Common myeloid progenitor, CD34-positive (primary cell): Measurements from ENCODE around the gene SAMD11.

Experiments used
- CTCF ChIA-PET: fragments of 350-600 bp; sonication (Branson Sonifier 250); formaldehyde crosslinking; loops from one replicate; lab custom pipeline; 2021; ENCODE audit warnings: antibody characterized with exemption; lab: Charles Lee
- POLR2A ChIA-PET: fragments of 350-600 bp; sonication (Branson Sonifier 250); formaldehyde crosslinking; loops from one replicate; lab custom pipeline; 2021; ENCODE audit warnings: antibody characterized with exemption; lab: Charles Lee
- DNase-seq, 3 donors: peaks; one replicate each; pipeline versions ENCODE4 v3.0.0 to v3.0.0-alpha.2; 2013
- H3K27ac ChIP-seq, 2 experiments: 1 replicate in 1 of 2; 2 replicates in 1 of 2; pipeline ENCODE4 v1.7.0; 2013; ENCODE audit warnings: inconsistent platforms in 2 of 2, low read length in 2 of 2, mild to moderate bottlenecking in 2 of 2, low read depth in 1 of 2, moderate library complexity in 1 of 2; ENCODE audit not compliant: severe bottlenecking in 2 of 2, insufficient read depth in 1 of 2, poor library complexity in 1 of 2
- H3K27me3 ChIP-seq, 5 experiments: replicated peaks in 2 of 5; 1 replicate in 3 of 5; 2 replicates in 2 of 5; pipeline versions ENCODE4 v1.6.1 to v1.7.0; 2013; ENCODE audit warnings: low read length in 4 of 5, mild to moderate bottlenecking in 2 of 5, moderate library complexity in 2 of 5, inconsistent platforms in 1 of 5; ENCODE audit not compliant: insufficient read depth in 5 of 5, control insufficient read depth in 4 of 5
- H3K36me3 ChIP-seq, 4 experiments: 1 replicate in 2 of 4; 2 replicates in 2 of 4; pipeline versions ENCODE4 v1.6.1 to v1.7.0; 2013; ENCODE audit warnings: low read length in 3 of 4, control low read depth in 1 of 4, mild to moderate bottlenecking in 1 of 4; ENCODE audit not compliant: control insufficient read depth in 4 of 4, insufficient read depth in 4 of 4
- H3K4me1 ChIP-seq, 4 experiments: 1 replicate in 3 of 4; 2 replicates in 1 of 4; pipeline versions ENCODE4 v1.6.1 to v1.7.1; 2013; ENCODE audit warnings: low read length in 3 of 4, mild to moderate bottlenecking in 3 of 4, control low read depth in 1 of 4, inconsistent platforms in 1 of 4, moderate library complexity in 1 of 4; ENCODE audit not compliant: control insufficient read depth in 4 of 4, insufficient read depth in 4 of 4; ENCODE audit errors: control extremely low read depth in 1 of 4
- H3K4me3 ChIP-seq, 7 experiments: 1 replicate in 4 of 7; 2 replicates in 3 of 7; pipeline versions ENCODE4 v1.5.1 to v1.7.0; 2013; ENCODE audit warnings: mild to moderate bottlenecking in 7 of 7, low read length in 6 of 7, moderate library complexity in 6 of 7, inconsistent platforms in 2 of 7, low read depth in 2 of 7, control low read depth in 1 of 7; ENCODE audit not compliant: insufficient read depth in 4 of 7, control insufficient read depth in 1 of 7; ENCODE audit errors: extremely low read depth in 1 of 7
- H3K9me3 ChIP-seq, 5 experiments: 1 replicate in 4 of 5; 2 replicates in 1 of 5; pipeline versions ENCODE4 v1.6.1 to v1.7.1; 2013; ENCODE audit warnings: low read length in 4 of 5, mild to moderate bottlenecking in 2 of 5, inconsistent platforms in 1 of 5, low read depth in 1 of 5, moderate library complexity in 1 of 5; ENCODE audit not compliant: control insufficient read depth in 4 of 5, insufficient read depth in 2 of 5; ENCODE audit errors: control extremely low read depth in 1 of 5
- WGBS: methylation state at CpG from one replicate; pipeline ENCODE4 v1.1.5; 2013; ENCODE audit not compliant: insufficient coverage; 5-methylcytosine and 5-hydroxymethylcytosine counted together

Gene SAMD11

GRCh38 chr1:927748-928147 is 4.0 kb downstream of the SAMD11 start:
- POLR2A ChIA-PET: no interaction called here
- CTCF ChIA-PET: interaction anchor here (2.5 to 4.0 kb wide), 2 partner anchors 10 to 23 kb away, joined by 20 to 22 read pairs; no protein-coding TSS in a partner anchor
- 91% methylated on average over 7 of the region's 10 CpGs for WGBS
- peaks cover 0 to 37% (median 32%) of the 10 kb centered on the region in 4 experiments for H3K4me1 ChIP-seq
- H3K36me3 ChIP-seq: no peaks in the 10 kb centered on the region
- no peaks in the 10 kb centered on the region for H3K9me3 ChIP-seq
- no peak overlapping the region for H3K4me3 ChIP-seq
- H3K27ac ChIP-seq: no peak overlapping the region
- DNase-seq: no peak
- H3K27me3 ChIP-seq: peaks cover 0 to 72% (median 17%) of the 10 kb centered on the region in 5 experiments

GRCh38 chr1:928825-929661 is 5.3 kb downstream of the SAMD11 start:
- no peak overlapping the region for H3K27ac ChIP-seq
- H3K9me3 ChIP-seq: no peaks in the 10 kb centered on the region
- H3K27me3 ChIP-seq: peaks cover 0 to 73% (median 10%) of the 10 kb centered on the region in 5 experiments
- H3K4me1 ChIP-seq: peaks cover 0 to 26% (median 21%) of the 10 kb centered on the region in 4 experiments
- POLR2A ChIA-PET: no interaction called here
- 86% methylated on average over 31 of the region's 40 CpGs for WGBS
- no peaks in the 10 kb centered on the region for H3K36me3 ChIP-seq
- DNase-seq: peak in 1 of 3 donors; percentile 47
- no peak overlapping the region for H3K4me3 ChIP-seq
- CTCF ChIA-PET: interaction anchor here (1.9 to 4.0 kb wide), 3 partner anchors 9 to 24 kb away, joined by 13 to 22 read pairs (median 20); no protein-coding TSS in a partner anchor

GRCh38 chr1:929712-930632 is 6.2 kb downstream of the SAMD11 start:
- Histone ChIP-seq H3K36me3 (no peaks in the 10 kb centered on the region), H3K9me3 (no peaks in the 10 kb centered on the region), H3K4me3 (no peak overlapping the region), H3K4me1 (peaks cover 0 to 16% (median 12%) of the 10 kb centered on the region in 4 experiments), H3K27ac (no peak overlapping the region), H3K27me3 (peaks cover 0 to 66% (median 10%) of the 10 kb centered on the region in 5 experiments)
- ChIA-PET CTCF (interaction anchor here (0.6 to 4.0 kb wide), 6 partner anchors 8 to 72 kb away, joined by 3 to 22 read pairs (median 9); no protein-coding TSS in a partner anchor), POLR2A (no interaction called here)
- no peak for DNase-seq
- WGBS: 97% methylated on average over 30 of the region's 40 CpGs

- POLR2A ChIA-PET: no interaction called here
- DNase-seq: no peak
- Histone ChIP-seq H3K4me3 (no peak overlapping the region), H3K36me3 (no peaks in the 10 kb centered on the region), H3K4me1 (peaks cover 0 to 11% (median 10%) of the 10 kb centered on the region in 4 experiments), H3K27me3 (peaks cover 0 to 66% (median 16%) of the 10 kb centered on the region in 5 experiments), H3K27ac (no peak overlapping the region), H3K9me3 (no peaks in the 10 kb centered on the region)
- 89% methylated on average over 15 of the region's 18 CpGs for WGBS
- CTCF ChIA-PET: interaction anchor here (0.8 to 4.0 kb wide), 5 partner anchors 7 to 26 kb away, joined by 3 to 20 read pairs (median 4); no protein-coding TSS in a partner anchor
These were observed 7.0 kb downstream of the SAMD11 start for GRCh38 chr1:930633-931138.

GRCh38 chr1:931380-932172 is 7.9 kb downstream of the SAMD11 start:
- Histone ChIP-seq H3K36me3 (no peaks in the 10 kb centered on the region), H3K4me3 (no peak overlapping the region), H3K27me3 (peaks cover 0 to 66% (median 10%) of the 10 kb centered on the region in 5 experiments), H3K9me3 (no peaks in the 10 kb centered on the region), H3K27ac (no peak overlapping the region), H3K4me1 (peaks cover 0 to 8% (median 6%) of the 10 kb centered on the region in 4 experiments)
- ChIA-PET POLR2A (no interaction called here), CTCF (interaction anchor here (0.8 to 4.0 kb wide), 4 partner anchors 8 to 27 kb away, joined by 3 to 20 read pairs (median 4); no protein-coding TSS in a partner anchor)
- DNase-seq: no peak
- 61% methylated on average over 9 of the region's 15 CpGs for WGBS

- H3K36me3 ChIP-seq: no peaks in the 10 kb centered on the region
- no peak for DNase-seq
- no peaks in the 10 kb centered on the region for H3K9me3 ChIP-seq
- WGBS: 95% methylated on average over 15 of the region's 16 CpGs
- no peak overlapping the region for H3K27ac ChIP-seq
- CTCF ChIA-PET: interaction anchor here (0.8 kb wide), 1 partner anchor 9 kb away, joined by 3 read pairs; no protein-coding TSS in a partner anchor
- H3K27me3 ChIP-seq: peaks cover 0 to 66% (median 8%) of the 10 kb centered on the region in 5 experiments
- POLR2A ChIA-PET: no interaction called here
- H3K4me3 ChIP-seq: no peak overlapping the region
- H3K4me1 ChIP-seq: peaks cover 0 to 8% (median 6%) of the 10 kb centered on the region in 4 experiments
These were observed 8.4 kb downstream of the SAMD11 start for GRCh38 chr1:932173-932510.
